Measurements from ENCODE around the gene TMEM247. TPM values are rescaled to one million over a fixed set of nuclear protein-coding genes. Genes with fewer than 3 reads are reported as not detected.

The TMEM247 gene
- total and polyA plus RNA-seq, 10 of the 15 experiments (the other 5 are each of a cell fraction or from before 2014, with no cell fraction given) = not detected

DNA sequence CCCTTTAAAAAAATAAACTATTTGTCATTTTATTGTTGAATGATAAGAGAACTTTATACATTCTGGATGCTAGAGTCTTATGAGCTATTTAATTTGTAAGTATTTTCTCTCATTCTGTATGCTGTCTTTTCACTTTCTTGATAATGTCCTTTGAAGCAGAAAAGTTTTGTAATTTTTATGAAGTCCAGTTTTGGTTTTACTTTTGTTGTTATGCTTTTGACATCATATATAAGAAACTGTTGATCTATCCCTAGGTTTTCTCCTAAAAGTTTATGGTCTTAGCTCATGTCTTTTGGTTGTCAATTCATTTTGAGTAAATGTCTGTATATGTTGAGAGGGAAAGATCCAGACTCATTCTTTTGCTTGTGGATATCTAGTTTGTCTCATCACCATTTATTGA, 52.5 kb downstream of the TMEM247 start:
- H3K27me3 ChIP-seq (replicated peaks in 1 of 2; ENCODE audit: control insufficient read depth in 2 of 2, insufficient read depth in 2 of 2, low read length in 1 of 2) = no peaks in the 10 kb centered on the region
- BruUV-seq (replicated peaks) = no TSS peak
- H3K4me1 ChIP-seq (ENCODE audit: control insufficient read depth, insufficient read depth, low read length) = peaks cover 24% of the 10 kb centered on the region
- H3K36me3 ChIP-seq (ENCODE audit: control insufficient read depth in 2 of 2, insufficient read depth in 2 of 2, low read length in 1 of 2) = no peaks in the 10 kb centered on the region
- H3K79me2 ChIP-seq (ENCODE audit: control insufficient read depth, insufficient read depth, low read length) = no peaks in the 10 kb centered on the region
- intact Hi-C loops (cut with micrococcal nuclease; ENCODE audit: unreplicated experiment) = no loop called here
- H3K4me2 ChIP-seq (ENCODE audit: control insufficient read depth, insufficient read depth) = no peak overlapping the region
- no peak overlapping the region for H3K27ac ChIP-seq (ENCODE audit: control insufficient read depth, insufficient read depth)
- POLR2A ChIA-PET = interaction anchor here (1.2 kb wide), 1 partner anchor 38 kb away, joined by 3 read pairs; no protein-coding TSS in a partner anchor
- no peak overlapping the region for H2AFZ ChIP-seq (ENCODE audit: control insufficient read depth, low read depth, low read length)
- no peak for DNase-seq (ENCODE audit: low read depth, low spot score)
- peaks cover 2% of the 10 kb centered on the region; the same call in 2 of the 3 replicates for H3K9me3 ChIP-seq (replicated peaks; ENCODE audit: control insufficient read depth, insufficient read depth, low read length)
- ATAC-seq = no peak
- no peak overlapping the region for H3K4me3 ChIP-seq
- in situ Hi-C loops (cut with MboI) = no loop called here
- no peak for FAIRE-seq
- H3K9ac ChIP-seq (ENCODE audit: control insufficient read depth, insufficient read depth, low read length) = no peak overlapping the region
- H4K20me1 ChIP-seq (ENCODE audit: control insufficient read depth, insufficient read depth) = no peaks in the 10 kb centered on the region
- RAD21 ChIA-PET (ENCODE audit: unreplicated experiment) = interaction anchor here (0.6 to 1.2 kb wide), 2 partner anchors 16 to 70 kb away, joined by 3 read pairs; no protein-coding TSS in a partner anchor
- CTCF ChIA-PET = interaction anchor here (0.9 to 1.5 kb wide), 2 partner anchors 14 to 81 kb away, joined by 3 read pairs; no protein-coding TSS in a partner anchor
- SMC1A ChIA-PET (ENCODE audit: uncharacterized antibody, unreplicated experiment) = interaction anchor here (0.8 to 1.9 kb wide), 4 partner anchors 11 to 118 kb away, joined by 3 to 5 read pairs (median 4); no protein-coding TSS in a partner anchor
- TF ChIP-seq PBX3 (IDR thresholded peaks at IDR 0.05; ENCODE audit: insufficient replicate concordance, low read depth, low read length) (no peak), ESRRA (IDR thresholded peaks at IDR 0.05; ENCODE audit: low read length) (no peak), SP1 (IDR thresholded peaks at IDR 0.05; ENCODE audit: low read depth, low read length) (no peak), TAF1 (IDR thresholded peaks at IDR 0.05; ENCODE audit: borderline replicate concordance, low read depth, low read length) (no peak), FOS (IDR thresholded peaks at IDR 0.05; ENCODE audit: borderline replicate concordance, extremely low read depth, insufficient read length) (no peak), BCL11A (IDR thresholded peaks at IDR 0.05; ENCODE audit: low read depth, low read length) (no peak), STAT3 (IDR thresholded peaks at IDR 0.05; ENCODE audit: low read depth, low read length) (no peak), RAD51 (IDR thresholded peaks at IDR 0.05) (no peak), KAT2A (conservative IDR thresholded peaks at IDR 0.05; ENCODE audit: control insufficient read depth, low read depth, low read length) (no peak), JUNB (IDR thresholded peaks at IDR 0.05) (no peak), CREM (IDR thresholded peaks at IDR 0.05; ENCODE audit: low read depth) (no peak), RB1 (IDR thresholded peaks at IDR 0.05; ENCODE audit: borderline replicate concordance) (no peak), MAX (IDR thresholded peaks at IDR 0.05; ENCODE audit: low read depth, low read length) (no peak), POLR2AphosphoS2 (IDR thresholded peaks at IDR 0.05; ENCODE audit: low read depth, low read length) (no peak), SREBF1 (IDR thresholded peaks at IDR 0.05; ENCODE audit: low read length) (no peak)
- TF ChIP-seq, protein P1, sequence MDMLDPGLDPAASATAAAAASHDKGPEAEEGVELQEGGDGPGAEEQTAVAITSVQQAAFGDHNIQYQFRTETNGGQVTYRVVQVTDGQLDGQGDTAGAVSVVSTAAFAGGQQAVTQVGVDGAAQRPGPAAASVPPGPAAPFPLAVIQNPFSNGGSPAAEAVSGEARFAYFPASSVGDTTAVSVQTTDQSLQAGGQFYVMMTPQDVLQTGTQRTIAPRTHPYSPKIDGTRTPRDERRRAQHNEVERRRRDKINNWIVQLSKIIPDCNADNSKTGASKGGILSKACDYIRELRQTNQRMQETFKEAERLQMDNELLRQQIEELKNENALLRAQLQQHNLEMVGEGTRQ (IDR thresholded peaks at IDR 0.05; ENCODE audit: borderline replicate concordance, low read depth, low read length) = no peak
- TF ChIP-seq, protein P2, sequence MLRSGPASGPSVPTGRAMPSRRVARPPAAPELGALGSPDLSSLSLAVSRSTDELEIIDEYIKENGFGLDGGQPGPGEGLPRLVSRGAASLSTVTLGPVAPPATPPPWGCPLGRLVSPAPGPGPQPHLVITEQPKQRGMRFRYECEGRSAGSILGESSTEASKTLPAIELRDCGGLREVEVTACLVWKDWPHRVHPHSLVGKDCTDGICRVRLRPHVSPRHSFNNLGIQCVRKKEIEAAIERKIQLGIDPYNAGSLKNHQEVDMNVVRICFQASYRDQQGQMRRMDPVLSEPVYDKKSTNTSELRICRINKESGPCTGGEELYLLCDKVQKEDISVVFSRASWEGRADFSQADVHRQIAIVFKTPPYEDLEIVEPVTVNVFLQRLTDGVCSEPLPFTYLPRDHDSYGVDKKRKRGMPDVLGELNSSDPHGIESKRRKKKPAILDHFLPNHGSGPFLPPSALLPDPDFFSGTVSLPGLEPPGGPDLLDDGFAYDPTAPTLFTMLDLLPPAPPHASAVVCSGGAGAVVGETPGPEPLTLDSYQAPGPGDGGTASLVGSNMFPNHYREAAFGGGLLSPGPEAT (IDR thresholded peaks at IDR 0.05; ENCODE audit: low read depth) = no peak
- TF ChIP-seq, protein P3, sequence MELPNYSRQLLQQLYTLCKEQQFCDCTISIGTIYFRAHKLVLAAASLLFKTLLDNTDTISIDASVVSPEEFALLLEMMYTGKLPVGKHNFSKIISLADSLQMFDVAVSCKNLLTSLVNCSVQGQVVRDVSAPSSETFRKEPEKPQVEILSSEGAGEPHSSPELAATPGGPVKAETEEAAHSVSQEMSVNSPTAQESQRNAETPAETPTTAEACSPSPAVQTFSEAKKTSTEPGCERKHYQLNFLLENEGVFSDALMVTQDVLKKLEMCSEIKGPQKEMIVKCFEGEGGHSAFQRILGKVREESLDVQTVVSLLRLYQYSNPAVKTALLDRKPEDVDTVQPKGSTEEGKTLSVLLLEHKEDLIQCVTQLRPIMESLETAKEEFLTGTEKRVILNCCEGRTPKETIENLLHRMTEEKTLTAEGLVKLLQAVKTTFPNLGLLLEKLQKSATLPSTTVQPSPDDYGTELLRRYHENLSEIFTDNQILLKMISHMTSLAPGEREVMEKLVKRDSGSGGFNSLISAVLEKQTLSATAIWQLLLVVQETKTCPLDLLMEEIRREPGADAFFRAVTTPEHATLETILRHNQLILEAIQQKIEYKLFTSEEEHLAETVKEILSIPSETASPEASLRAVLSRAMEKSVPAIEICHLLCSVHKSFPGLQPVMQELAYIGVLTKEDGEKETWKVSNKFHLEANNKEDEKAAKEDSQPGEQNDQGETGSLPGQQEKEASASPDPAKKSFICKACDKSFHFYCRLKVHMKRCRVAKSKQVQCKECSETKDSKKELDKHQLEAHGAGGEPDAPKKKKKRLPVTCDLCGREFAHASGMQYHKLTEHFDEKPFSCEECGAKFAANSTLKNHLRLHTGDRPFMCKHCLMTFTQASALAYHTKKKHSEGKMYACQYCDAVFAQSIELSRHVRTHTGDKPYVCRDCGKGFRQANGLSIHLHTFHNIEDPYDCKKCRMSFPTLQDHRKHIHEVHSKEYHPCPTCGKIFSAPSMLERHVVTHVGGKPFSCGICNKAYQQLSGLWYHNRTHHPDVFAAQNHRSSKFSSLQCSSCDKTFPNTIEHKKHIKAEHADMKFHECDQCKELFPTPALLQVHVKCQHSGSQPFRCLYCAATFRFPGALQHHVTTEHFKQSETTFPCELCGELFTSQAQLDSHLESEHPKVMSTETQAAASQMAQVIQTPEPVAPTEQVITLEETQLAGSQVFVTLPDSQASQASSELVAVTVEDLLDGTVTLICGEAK (IDR thresholded peaks at IDR 0.05; ENCODE audit: borderline replicate concordance) = no peak

Data from GM12878 (cell line).